GM12878 (cell line): ENCODE data around the gene UBC. TPM values are rescaled to one million over a fixed set of nuclear protein-coding genes. Genes with fewer than 3 reads are reported as not detected.

Experiments
- ATAC-seq: fragments of 200-7000 bp; cut with Tn5 transposase; 3 replicates; pipeline ENCODE4 v1.9.1; 2020; ENCODE audit warnings: mild to moderate bottlenecking, moderate library complexity
- BruUV-seq: library from RNA; stranded (reverse); fragments of 400-500 nt; replicated peaks from 2 replicates; lab custom pipeline; 2021; lab: Mats Ljungman, UMichigan
- CTCF ChIA-PET: fragments of 300-600 bp; sonication (Branson Sonifier 250); formaldehyde crosslinking; extraction: SDS; loops from one replicate; lab custom pipeline; 2021; ENCODE audit warnings: inconsistent platforms; lab: Yijun Ruan, JAX
- POLR2A ChIA-PET: fragments of 350-600 bp; formaldehyde crosslinking; extraction: SDS; loops from one replicate; lab custom pipeline; 2021; ENCODE audit warnings: inconsistent platforms; lab: Charles Lee
- RAD21 ChIA-PET: fragments of 300-600 bp; sonication (Branson Sonifier 250); formaldehyde crosslinking; loops from one replicate; lab custom pipeline; 2023; ENCODE audit warnings: antibody characterized with exemption; ENCODE audit not compliant: unreplicated experiment; lab: Charles Lee
- SMC1A ChIA-PET: fragments of 300-600 bp; sonication (Branson Sonifier 250); formaldehyde crosslinking; loops from one replicate; lab custom pipeline; 2023; ENCODE audit not compliant: unreplicated experiment, uncharacterized antibody; lab: Charles Lee
- DNase-seq: peaks from one replicate; pipeline ENCODE4 v3.0.0-alpha.2; 2011; ENCODE audit warnings: low read depth, low spot score
- FAIRE-seq: peaks from 3 replicates; lab custom pipeline; 2011; peaks lifted over from hg19 to GRCh38; lab: Jason Lieb, UNC
- H2AFZ ChIP-seq: 2 replicates; pipeline ENCODE4 v1.6.0; 2011; ENCODE audit warnings: low read depth, low read length, control low read depth; ENCODE audit not compliant: control insufficient read depth
- H3K27ac ChIP-seq: 2 replicates; pipeline ENCODE4 v1.5.1; 2011; ENCODE audit warnings: control low read depth; ENCODE audit not compliant: control insufficient read depth, insufficient read depth
- H3K27me3 ChIP-seq, 2 experiments: replicated peaks in 1 of 2; 2 replicates each; pipeline versions ENCODE4 v1.6.0 to v1.6.1; 2011; ENCODE audit warnings: low read length in 1 of 2; ENCODE audit not compliant: control insufficient read depth in 2 of 2, insufficient read depth in 2 of 2
- H3K36me3 ChIP-seq, 2 experiments: 2 replicates each; pipeline ENCODE4 v1.5.1; 2011; ENCODE audit warnings: low read length in 1 of 2; ENCODE audit not compliant: control insufficient read depth in 2 of 2, insufficient read depth in 2 of 2
- H3K4me1 ChIP-seq: 2 replicates; pipeline ENCODE4 v1.6.1; 2011; ENCODE audit warnings: mild to moderate bottlenecking, low read length, moderate library complexity, mixed read lengths; ENCODE audit not compliant: control insufficient read depth, insufficient read depth
- H3K4me2 ChIP-seq: 2 replicates; pipeline ENCODE4 v1.6.0; 2011; ENCODE audit warnings: control low read depth; ENCODE audit not compliant: control insufficient read depth, insufficient read depth
- H3K4me3 ChIP-seq: fragments of 200-600 bp; sonication (generic); 2 replicates; pipeline ENCODE4 v1.5.1; 2016
- H3K79me2 ChIP-seq: 2 replicates; pipeline ENCODE4 v1.6.0; 2011; ENCODE audit warnings: low read length; ENCODE audit not compliant: control insufficient read depth, insufficient read depth
- H3K9ac ChIP-seq: 2 replicates; pipeline ENCODE4 v1.8.0; 2011; ENCODE audit warnings: low read length, control low read depth, mixed read lengths; ENCODE audit not compliant: control insufficient read depth, insufficient read depth
- H3K9me3 ChIP-seq: replicated peaks from 3 replicates; pipeline ENCODE4 v1.5.1; 2011; ENCODE audit warnings: mild to moderate bottlenecking, low read length; ENCODE audit not compliant: control insufficient read depth, insufficient read depth
- H4K20me1 ChIP-seq: 2 replicates; pipeline ENCODE4 v1.6.0; 2011; ENCODE audit not compliant: control insufficient read depth, insufficient read depth
- ATF2 ChIP-seq: IDR thresholded peaks from 2 replicates; pipeline ENCODE4 v1.6.1; 2012; ENCODE audit warnings: low read length, inconsistent platforms
- ATF7 ChIP-seq: fragments of 450-650 bp; IDR thresholded peaks from 2 replicates; pipeline ENCODE4 v1.6.1; 2016; ENCODE audit warnings: low read depth, mild to moderate bottlenecking
- BCL3 ChIP-seq: IDR thresholded peaks from 2 replicates; pipeline ENCODE4 v1.6.1; 2011; ENCODE audit warnings: borderline replicate concordance, low read depth, mild to moderate bottlenecking, moderate library complexity, low read length; ENCODE audit not compliant: insufficient read depth, poor library complexity, severe bottlenecking
- E2F4 ChIP-seq: IDR thresholded peaks from 2 replicates; pipeline ENCODE4 v1.6.1; 2012; ENCODE audit warnings: low read depth, low read length, improper control_type of control experiment
- FOXM1 ChIP-seq: IDR thresholded peaks from 2 replicates; pipeline ENCODE4 v1.6.1; 2012; ENCODE audit warnings: low read depth, mild to moderate bottlenecking, inconsistent platforms, low read length, moderate library complexity
- HDAC6 ChIP-seq: fragments of 200-600 bp; sonication (generic); IDR thresholded peaks from one replicate; pipeline ENCODE4 v1.8.0; 2017; ENCODE audit warnings: antibody characterized with exemption; ENCODE audit not compliant: unreplicated experiment
- MTA3 ChIP-seq: IDR thresholded peaks from 2 replicates; pipeline ENCODE4 v1.6.1; 2012; ENCODE audit warnings: low read length, inconsistent platforms, borderline replicate concordance
- MXI1 ChIP-seq: fragments of 150-350 bp; IDR thresholded peaks from 2 replicates; pipeline ENCODE4 v1.6.1; 2011; ENCODE audit warnings: low read depth, mild to moderate bottlenecking, inconsistent platforms, low read length, improper control_type of control experiment
- MYB ChIP-seq: fragments of 150-350 bp; IDR thresholded peaks from 2 replicates; pipeline ENCODE4 v1.6.1; 2014; ENCODE audit warnings: mild to moderate bottlenecking, low read depth, low read length, borderline replicate concordance
- PAX5 ChIP-seq: IDR thresholded peaks from 2 replicates; pipeline ENCODE4 v1.6.1; 2011; ENCODE audit warnings: low read depth, low read length, borderline replicate concordance
- POLR2A ChIP-seq: IDR thresholded peaks from 2 replicates; pipeline ENCODE4 v1.6.1; 2011; ENCODE audit warnings: low read depth, mild to moderate bottlenecking, low read length
- POU2F2 ChIP-seq: IDR thresholded peaks from 3 replicates; pipeline ENCODE4 v1.6.1; 2011; ENCODE audit warnings: low read depth, mild to moderate bottlenecking, low read length, borderline replicate concordance
- RCOR1 ChIP-seq: conservative IDR thresholded peaks from 2 replicates; pipeline ENCODE4 v1.6.1; 2012; ENCODE audit warnings: low read depth, low read length, improper control_type of control experiment
- SMC3 ChIP-seq: IDR thresholded peaks from 2 replicates; pipeline ENCODE4 v1.6.1; 2011; ENCODE audit warnings: low read length, improper control_type of control experiment, borderline replicate concordance
- ZBED1 ChIP-seq: IDR thresholded peaks from 2 replicates; pipeline ENCODE4 v1.6.1; 2016; ENCODE audit warnings: borderline replicate concordance
- WGBS: methylation state at CpG from one replicate; pipeline ENCODE4 v1.1.6; 2016; ENCODE audit warnings: low lambda C conversion rate; ENCODE audit not compliant: insufficient replicate concordance, insufficient coverage; ENCODE audit errors: missing lambda C conversion rate; 5-methylcytosine and 5-hydroxymethylcytosine counted together
- in situ Hi-C: fragments of 300-500 bp; cut with MboI; formaldehyde crosslinking; loops from 9 replicates; pipeline ENCODE4 v1.14.3; 2018; ENCODE audit warnings: mixed read lengths
- intact Hi-C: fragments of 100-400 bp; cut with micrococcal nuclease; formaldehyde crosslinking; loops from one replicate; pipeline ENCODE4 v1.14.2; 2022; ENCODE audit not compliant: unreplicated experiment
- polyA plus RNA-seq, 11 experiments: library from polyadenylated mRNA; depleted of rRNA in 4 of 11; unstranded in 6 of 11; stranded (reverse) in 5 of 11; fragments of >200 nt; fragmentation: Nextera tagmentation in 4 of 11; fragmentation: Illumina TruSeq in 1 of 11; extraction: Ambion mirVana in 4 of 11; extraction: Trizol in 1 of 11; gene quantifications; 1 replicate in 1 of 11; 2 replicates in 10 of 11; pipeline versions ENCODE4 v1.2.1 to v1.2.3, GENCODE V29; 2011 to 2016; ENCODE audit warnings: inconsistent platforms in 2 of 11, missing spikeins in 2 of 11, low read depth in 1 of 11
- total RNA-seq, 4 experiments: library from RNA; depleted of rRNA in 3 of 4; stranded (reverse); fragments of >200 nt in 3 of 4; fragmentation: Illumina TruSeq in 1 of 4; extraction: Trizol in 1 of 4; gene quantifications; 2 replicates each; pipeline versions ENCODE4 v1.2.1 to v1.2.3, GENCODE V29; 2013 to 2021
- TF ChIP-seq, protein P1 (sequence below): fragments of 450-650 bp; IDR thresholded peaks from 2 replicates; pipeline ENCODE4 v1.6.1; 2016; ENCODE audit warnings: mild to moderate bottlenecking

Gene UBC
- total and polyA plus RNA-seq, 10 of the 15 experiments (the other 5 are each of a cell fraction or from before 2014, with no cell fraction given), result 653 to 1,666 (median 874) TPM

GRCh38 chr12:124909831-124910560 is 4.5 kb downstream of the UBC start:
- ChIA-PET POLR2A (interaction anchor here (0.7 to 1.5 kb wide), 6 partner anchors 8 to 135 kb away, joined by 3 to 10 read pairs (median 4); no protein-coding TSS in a partner anchor), CTCF (interaction anchor here (0.6 to 21.3 kb wide), 6 partner anchors 10 to 458 kb away, joined by 3 to 523 read pairs (median 4); no protein-coding TSS in a partner anchor), RAD21 (interaction anchor here (0.6 to 2.4 kb wide), 5 partner anchors 9 to 148 kb away, joined by 3 to 13 read pairs (median 7); no protein-coding TSS in a partner anchor), SMC1A (interaction anchor here (1.0 to 8.3 kb wide), 4 partner anchors 9 to 142 kb away, joined by 3 to 143 read pairs (median 22); partner anchors contain the start of gene UBC)
- WGBS, result 61% methylated on average over 8 of the region's 8 CpGs
- intact Hi-C loops, result loop anchor here (10.0 kb wide), 2 partner anchors 345 to 785 kb away; partner anchors contain the start of gene NCOR2
- Histone ChIP-seq H3K4me2 (peak overlapping the region; percentile 62), H3K4me1 (peaks cover 13% of the 10 kb centered on the region), H2AFZ (no peak overlapping the region), H3K4me3 (0 out of 2 replicates have a peak overlapping the region, but pooled peaks have one; percentile 34), H3K36me3 (peaks cover 8 to 14% of the 10 kb centered on the region in 2 experiments), H3K27me3 (no peaks in the 10 kb centered on the region), H3K9ac (no peak overlapping the region), H3K79me2 (peaks cover 45% of the 10 kb centered on the region), H3K9me3 (no peaks in the 10 kb centered on the region; the same call in 2 of the 3 replicates), H3K27ac (no peak overlapping the region), H4K20me1 (peaks cover 17% of the 10 kb centered on the region)
- no TSS peak for BruUV-seq
- no peak for FAIRE-seq
- no peak for DNase-seq
- ATAC-seq, result peak; percentile 12
- in situ Hi-C loops, result loop anchor here (10.0 to 25.0 kb wide), 2 partner anchors 875 to 1473 kb away; partner anchors contain the start of gene RILPL2
- TF ChIP-seq ATF7 (no peak), MXI1 (peak; percentile 24; the same call in 1 of the 2 replicates), HDAC6 (peak; percentile 21), ZBED1 (peak; percentile 18), BCL3 (peak; percentile 44), POLR2A (peak; percentile 61; the same call in 1 of the 2 replicates), RCOR1 (peak; percentile 32; the same call in 1 of the 2 replicates), MYB (no peak), MTA3 (peak; percentile 70), SMC3 (no peak), ATF2 (peak; percentile 25), PAX5 (peak; percentile 51; the same call in 1 of the 2 replicates), POU2F2 (peak; percentile 84; the same call in 1 of the 3 replicates), FOXM1 (peak; percentile 12; the same call in 1 of the 2 replicates), E2F4 (no peak)
- TF ChIP-seq, protein P1, sequence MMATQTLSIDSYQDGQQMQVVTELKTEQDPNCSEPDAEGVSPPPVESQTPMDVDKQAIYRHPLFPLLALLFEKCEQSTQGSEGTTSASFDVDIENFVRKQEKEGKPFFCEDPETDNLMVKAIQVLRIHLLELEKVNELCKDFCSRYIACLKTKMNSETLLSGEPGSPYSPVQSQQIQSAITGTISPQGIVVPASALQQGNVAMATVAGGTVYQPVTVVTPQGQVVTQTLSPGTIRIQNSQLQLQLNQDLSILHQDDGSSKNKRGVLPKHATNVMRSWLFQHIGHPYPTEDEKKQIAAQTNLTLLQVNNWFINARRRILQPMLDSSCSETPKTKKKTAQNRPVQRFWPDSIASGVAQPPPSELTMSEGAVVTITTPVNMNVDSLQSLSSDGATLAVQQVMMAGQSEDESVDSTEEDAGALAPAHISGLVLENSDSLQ, result no peak
